G401 (cell line): Measurements from ENCODE around the gene RBM42. TPM values are rescaled to one million over a fixed set of nuclear protein-coding genes. Genes with fewer than 3 reads are reported as not detected.

Experiments
- DNase-seq: peaks from one replicate; pipeline ENCODE4 v3.0.0-alpha.2; 2015; ENCODE audit warnings: low spot score
- in situ Hi-C: cut with HindIII; loops from 2 replicates; pipeline ENCODE4 v1.10.0; 2016; ENCODE audit warnings: low sequenced_read_pairs, mixed read lengths
- total RNA-seq: library from RNA; depleted of rRNA; stranded (reverse); fragments of >200 nt; shearing (Covaris generic); gene quantifications from 2 replicates; pipeline ENCODE4 v1.2.3, GENCODE V29; 2014; rRNA removed

RBM42 gene
- total RNA-seq, 1 experiment from 2014 or later = 119 TPM

GRCh38 chr19:35673121-35673804 lies 44.4 kb downstream of the RBM42 start:
- in situ Hi-C loops = no loop called here
- DNase-seq = no peak

- no peak for DNase-seq
- in situ Hi-C loops = no loop called here
These were observed 46.8 kb downstream of the RBM42 start for GRCh38 chr19:35675589-35676140.

Other genes starting within 250 kb of the RBM42 start
- gene FFAR2, start 180.8 kb upstream of the RBM42 start, total RNA-seq = not detected in 2 replicates
- gene KRTDAP, start 138.6 kb upstream of the RBM42 start, total RNA-seq = not detected in 2 replicates
- 85.4 and 136 TPM in 2 replicates for gene DMKN, start 115.4 kb upstream of the RBM42 start, total RNA-seq
- not detected in 2 replicates for gene SBSN, start 100.7 kb upstream of the RBM42 start, total RNA-seq
- gene GAPDHS, start 95.6 kb upstream of the RBM42 start, total RNA-seq = 3.2 TPM in 1 of 2 replicates, not detected in the other
- 208 and 254 TPM in 2 replicates for gene TMEM147, start 83.4 kb upstream of the RBM42 start, total RNA-seq
- gene ATP4A, start 65.4 kb upstream of the RBM42 start, total RNA-seq = not detected in 2 replicates
- not detected in 2 replicates for gene PMIS2, start 42.9 kb upstream of the RBM42 start, total RNA-seq
- 21.5 and 32.4 TPM in 2 replicates for gene HAUS5, start 16.3 kb upstream of the RBM42 start, total RNA-seq
- not detected in 2 replicates for gene ETV2, start 12.7 kb downstream of the RBM42 start, total RNA-seq
- 284 and 429 TPM in 2 replicates for gene COX6B1, start 19.3 kb downstream of the RBM42 start, total RNA-seq
- gene UPK1A, start 37.5 kb downstream of the RBM42 start, total RNA-seq = 0.62 TPM in 1 of 2 replicates, not detected in the other
- gene ZBTB32, start 75.5 kb downstream of the RBM42 start, total RNA-seq = 0.17 TPM in 1 of 2 replicates, not detected in the other
- gene KMT2B, start 89.0 kb downstream of the RBM42 start, total RNA-seq = 2.5 and 4.6 TPM in 2 replicates
- 4.0 and 9.3 TPM in 2 replicates for gene IGFLR1, start 113.4 kb downstream of the RBM42 start, total RNA-seq
- 6.3 and 44.4 TPM in 2 replicates for gene U2AF1L4, start 116.4 kb downstream of the RBM42 start, total RNA-seq
- 63.1 and 65.0 TPM in 2 replicates for gene PSENEN, start 116.6 kb downstream of the RBM42 start, total RNA-seq
- gene LIN37, start 119.5 kb downstream of the RBM42 start, total RNA-seq = 0.80 and 9.2 TPM in 2 replicates
- gene HSPB6, start 128.0 kb downstream of the RBM42 start, total RNA-seq = not detected in 2 replicates
- gene PROSER3, start 129.1 kb downstream of the RBM42 start, total RNA-seq = 7.9 and 11.9 TPM in 2 replicates
- 1.7 and 4.6 TPM in 2 replicates for gene ARHGAP33, start 146.5 kb downstream of the RBM42 start, total RNA-seq
- not detected in 2 replicates for gene PRODH2, start 183.8 kb downstream of the RBM42 start, total RNA-seq
- 0.18 TPM in 1 of 2 replicates, not detected in the other for gene NPHS1, start 223.5 kb downstream of the RBM42 start, total RNA-seq
- gene KIRREL2, start 227.9 kb downstream of the RBM42 start, total RNA-seq = 3.0 and 5.2 TPM in 2 replicates
- gene APLP1, start 239.5 kb downstream of the RBM42 start, total RNA-seq = 121 and 133 TPM in 2 replicates